Measurements from ENCODE around the gene SCNN1A. TPM values are rescaled to one million over a fixed set of nuclear protein-coding genes. Genes with fewer than 3 reads are reported as not detected.
A peak's percentile ranks its signal among the peaks of the same experiment; 100 is the strongest.

Gene SCNN1A
- total and polyA plus RNA-seq, 3 experiments from 2014 or later, result 0.49 to 0.93 (median 0.77) TPM

GRCh38 chr12:6318440-6318879 lies 56.9 kb downstream of the SCNN1A start:
- ChIA-PET CTCF (interaction anchor here (1.5 to 2.5 kb wide), 3 partner anchors 12 to 49 kb away, joined by 3 to 9 read pairs (median 7); no protein-coding TSS in a partner anchor), POLR2A (no interaction called here)

GRCh38 chr12:6317693-6318439 lies 57.5 kb downstream of the SCNN1A start:
- Mint-ChIP-seq H3K4me3 (peak overlapping the region in 5 of 7 donors; percentile 20 to 73 (median 48)), H3K9me3 (no peaks in the 10 kb centered on the region), H3K36me3 (no peaks in the 10 kb centered on the region), H3K27ac (peak overlapping the region in 4 of 8 donors; percentile 28 to 93 (median 63)), H3K27me3 (no peaks in the 10 kb centered on the region), H3K4me1 (peaks cover 24 to 31% (median 26%) of the 10 kb centered on the region in 3 donors)
- Histone ChIP-seq H3K4me3 (ENCODE audit: low read length) (no peak overlapping the region), H3K27me3 (ENCODE audit: insufficient read depth, low read length, poor library complexity, severe bottlenecking) (no peaks in the 10 kb centered on the region), H3K36me3 (ENCODE audit: insufficient read depth, low read length) (no peaks in the 10 kb centered on the region), H3K27ac (ENCODE audit: low read depth, low read length) (no peak overlapping the region), H3K9me3 (ENCODE audit: low read length) (no peaks in the 10 kb centered on the region), H3K4me1 (ENCODE audit: insufficient read depth, low read length) (peaks cover 22% of the 10 kb centered on the region)
- CTCF ChIA-PET, result interaction anchor here (1.5 kb wide), 1 partner anchor 12 kb away, joined by 3 read pairs; no protein-coding TSS in a partner anchor
- DNase-seq, result no peak
- POLR2A ChIA-PET, result no interaction called here

More at GRCh38 chr12:6318440-6318879, 56.9 kb downstream of the SCNN1A start:
- Histone ChIP-seq H3K4me3 (ENCODE audit: low read length) (no peak overlapping the region), H3K27me3 (ENCODE audit: insufficient read depth, low read length, poor library complexity, severe bottlenecking) (no peaks in the 10 kb centered on the region), H3K9me3 (ENCODE audit: low read length) (no peaks in the 10 kb centered on the region), H3K4me1 (ENCODE audit: insufficient read depth, low read length) (peaks cover 28% of the 10 kb centered on the region), H3K36me3 (ENCODE audit: insufficient read depth, low read length) (no peaks in the 10 kb centered on the region), H3K27ac (ENCODE audit: low read depth, low read length) (no peak overlapping the region)
- peak overlapping the region in 6 of 8 donors; percentile 23 to 93 (median 63) for H3K27ac Mint-ChIP-seq
- H3K4me1 Mint-ChIP-seq, result peaks cover 30 to 37% (median 32%) of the 10 kb centered on the region in 3 donors
- peak overlapping the region in 4 of 7 donors; percentile 20 to 48 (median 45) for H3K4me3 Mint-ChIP-seq
- H3K36me3 Mint-ChIP-seq, result no peaks in the 10 kb centered on the region
- H3K27me3 Mint-ChIP-seq, result no peaks in the 10 kb centered on the region
- DNase-seq, result no peak
- H3K9me3 Mint-ChIP-seq, result no peaks in the 10 kb centered on the region

DNA sequence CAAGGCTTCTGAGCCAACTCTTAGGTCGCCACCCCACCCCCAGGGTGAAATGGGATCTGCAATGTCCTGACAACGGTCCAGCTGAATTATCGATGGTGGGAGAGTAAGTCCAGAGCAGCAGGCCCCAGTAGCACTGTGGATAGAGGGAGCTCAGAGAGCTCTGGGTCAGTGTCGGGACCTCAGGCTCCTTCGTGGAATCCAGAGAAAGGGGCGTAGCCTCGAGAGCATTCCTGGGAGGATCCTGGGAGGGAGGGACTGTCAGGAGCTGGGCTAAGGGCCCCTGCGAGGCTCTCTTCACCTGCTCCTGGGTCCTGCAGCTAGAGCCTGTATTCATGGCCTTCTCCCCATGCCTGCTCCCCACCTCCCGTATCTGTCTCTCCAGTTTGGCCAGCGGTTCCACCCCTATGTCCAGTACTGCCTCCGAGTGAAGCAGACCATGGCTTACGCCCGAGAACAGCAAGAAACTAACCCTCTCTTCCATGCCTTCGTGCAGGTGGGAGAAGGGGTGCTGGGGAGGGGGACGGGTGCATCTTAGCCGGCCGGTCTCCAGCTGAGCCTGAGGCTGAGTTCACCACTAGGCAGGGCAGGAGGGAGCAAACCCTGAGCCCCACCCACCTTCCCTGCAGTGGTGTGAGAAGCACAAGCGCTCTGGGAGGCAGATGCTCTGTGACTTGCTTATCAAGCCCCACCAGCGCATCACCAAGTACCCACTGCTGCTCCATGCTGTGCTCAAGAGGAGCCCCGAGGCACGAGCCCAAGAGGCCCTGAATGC lies 58.3 kb downstream of the SCNN1A start:
- H3K4me1 ChIP-seq (ENCODE audit: insufficient read depth, low read length), result peaks cover 16% of the 10 kb centered on the region
- H3K27ac Mint-ChIP-seq, result no peak overlapping the region
- no peaks in the 10 kb centered on the region for H3K27me3 ChIP-seq (ENCODE audit: insufficient read depth, low read length, poor library complexity, severe bottlenecking)
- no peaks in the 10 kb centered on the region for H3K9me3 Mint-ChIP-seq
- H3K27ac ChIP-seq (ENCODE audit: low read depth, low read length), result no peak overlapping the region
- peaks cover 16 to 24% (median 19%) of the 10 kb centered on the region in 3 donors for H3K4me1 Mint-ChIP-seq
- H3K36me3 Mint-ChIP-seq, result no peaks in the 10 kb centered on the region
- POLR2A ChIA-PET, result no interaction called here
- H3K27me3 Mint-ChIP-seq, result no peaks in the 10 kb centered on the region
- H3K36me3 ChIP-seq (ENCODE audit: insufficient read depth, low read length), result no peaks in the 10 kb centered on the region
- H3K9me3 ChIP-seq (ENCODE audit: low read length), result no peaks in the 10 kb centered on the region
- DNase-seq, result peak in 1 of 5 donors; percentile 42
- H3K4me3 ChIP-seq (ENCODE audit: low read length), result no peak overlapping the region
- CTCF ChIA-PET, result no interaction called here
- peak overlapping the region in 2 of 7 donors; percentile 18 to 45 for H3K4me3 Mint-ChIP-seq

DNA sequence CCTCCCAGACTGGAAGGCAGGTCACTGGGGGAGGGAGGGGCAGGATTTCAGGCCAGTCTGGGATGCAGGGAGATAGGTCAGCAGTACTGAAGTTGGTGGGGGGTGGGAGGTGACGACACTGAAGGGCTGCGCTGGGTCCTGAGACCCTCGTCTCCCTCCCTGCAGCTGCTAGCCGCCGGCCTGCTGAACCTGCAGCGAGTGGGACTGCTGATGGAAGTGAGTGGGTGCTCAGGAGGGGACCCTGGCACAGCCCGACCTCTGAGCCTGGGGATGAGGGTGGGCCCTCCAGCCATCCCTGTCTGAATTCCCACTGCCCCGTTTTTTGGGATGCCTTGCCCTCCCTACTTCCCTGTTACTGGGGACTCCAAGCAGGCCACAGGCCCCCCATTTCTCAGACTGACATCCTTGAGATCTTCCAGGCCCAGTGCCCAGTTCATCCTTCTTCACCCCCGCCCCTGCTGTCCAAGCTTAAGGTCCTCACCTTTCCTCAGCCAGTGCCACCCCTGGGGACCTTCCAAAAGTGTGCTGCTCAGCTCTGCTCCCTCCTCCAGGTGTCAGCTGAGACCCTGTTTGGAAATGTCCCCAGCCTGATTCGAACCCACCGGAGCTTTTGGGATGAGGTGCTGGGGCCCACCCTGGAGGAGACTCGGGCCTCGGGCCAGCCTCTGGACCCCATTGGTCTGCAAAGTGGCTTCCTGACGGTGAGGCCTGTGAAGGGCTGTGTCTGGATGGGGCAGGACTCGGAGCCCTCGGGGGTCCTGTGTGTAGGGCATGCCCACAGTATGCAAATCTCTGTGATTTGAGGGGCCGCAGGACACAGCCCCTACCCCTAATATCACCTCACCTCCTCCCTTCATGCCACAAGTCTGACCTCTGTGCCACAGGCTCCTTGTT lies 59.4 kb downstream of the SCNN1A start:
- Mint-ChIP-seq H3K27ac (peak overlapping the region in 1 of 8 donors; percentile 22), H3K4me3 (no peak overlapping the region), H3K4me1 (peaks cover 13 to 20% (median 14%) of the 10 kb centered on the region in 3 donors), H3K36me3 (no peaks in the 10 kb centered on the region), H3K27me3 (peaks cover 0 to 3% of the 10 kb centered on the region in 2 donors), H3K9me3 (no peaks in the 10 kb centered on the region)
- Histone ChIP-seq H3K9me3 (ENCODE audit: low read length) (no peaks in the 10 kb centered on the region), H3K4me1 (ENCODE audit: insufficient read depth, low read length) (peaks cover 13% of the 10 kb centered on the region), H3K27me3 (ENCODE audit: insufficient read depth, low read length, poor library complexity, severe bottlenecking) (peaks cover 5% of the 10 kb centered on the region), H3K36me3 (ENCODE audit: insufficient read depth, low read length) (no peaks in the 10 kb centered on the region), H3K4me3 (ENCODE audit: low read length) (no peak overlapping the region), H3K27ac (ENCODE audit: low read depth, low read length) (no peak overlapping the region)
- ChIA-PET CTCF (interaction anchor here (0.7 to 1.4 kb wide), 3 partner anchors 10 to 31 kb away, joined by 3 read pairs; no protein-coding TSS in a partner anchor), POLR2A (no interaction called here)
- no peak for DNase-seq

- Histone ChIP-seq H3K27me3 (ENCODE audit: insufficient read depth, low read length, poor library complexity, severe bottlenecking) (peaks cover 7% of the 10 kb centered on the region), H3K36me3 (ENCODE audit: insufficient read depth, low read length) (no peaks in the 10 kb centered on the region), H3K27ac (ENCODE audit: low read depth, low read length) (no peak overlapping the region), H3K4me3 (ENCODE audit: low read length) (no peak overlapping the region), H3K9me3 (ENCODE audit: low read length) (no peaks in the 10 kb centered on the region), H3K4me1 (ENCODE audit: insufficient read depth, low read length) (peaks cover 13% of the 10 kb centered on the region)
- H3K36me3 Mint-ChIP-seq, result no peaks in the 10 kb centered on the region
- ChIA-PET POLR2A (no interaction called here), CTCF (interaction anchor here (0.7 to 1.7 kb wide), 4 partner anchors 8 to 31 kb away, joined by 3 to 6 read pairs (median 3); no protein-coding TSS in a partner anchor)
- peaks cover 13 to 20% (median 14%) of the 10 kb centered on the region in 3 donors for H3K4me1 Mint-ChIP-seq
- H3K9me3 Mint-ChIP-seq, result no peaks in the 10 kb centered on the region
- H3K27ac Mint-ChIP-seq, result peak overlapping the region in 1 of 8 donors; percentile 92
- no peak for DNase-seq
- H3K4me3 Mint-ChIP-seq, result no peak overlapping the region
- H3K27me3 Mint-ChIP-seq, result peaks cover 0 to 6% of the 10 kb centered on the region in 2 donors
Observed at GRCh38 chr12:6315184-6315583, 60.2 kb downstream of the SCNN1A start.

GRCh38 chr12:6314776-6315175 lies 60.6 kb downstream of the SCNN1A start:
- H3K36me3 Mint-ChIP-seq, result no peaks in the 10 kb centered on the region
- peaks cover 13 to 17% (median 14%) of the 10 kb centered on the region in 3 donors for H3K4me1 Mint-ChIP-seq
- CTCF ChIA-PET, result interaction anchor here (0.9 to 1.7 kb wide), 3 partner anchors 8 to 30 kb away, joined by 3 to 6 read pairs (median 3); no protein-coding TSS in a partner anchor
- no peak for DNase-seq
- Histone ChIP-seq H3K27me3 (ENCODE audit: insufficient read depth, low read length, poor library complexity, severe bottlenecking) (peaks cover 11% of the 10 kb centered on the region), H3K4me1 (ENCODE audit: insufficient read depth, low read length) (peaks cover 13% of the 10 kb centered on the region), H3K9me3 (ENCODE audit: low read length) (no peaks in the 10 kb centered on the region), H3K36me3 (ENCODE audit: insufficient read depth, low read length) (no peaks in the 10 kb centered on the region), H3K27ac (ENCODE audit: low read depth, low read length) (no peak overlapping the region), H3K4me3 (ENCODE audit: low read length) (no peak overlapping the region)
- H3K9me3 Mint-ChIP-seq, result no peaks in the 10 kb centered on the region
- H3K27me3 Mint-ChIP-seq, result peaks cover 0 to 6% of the 10 kb centered on the region in 2 donors
- no peak overlapping the region for H3K4me3 Mint-ChIP-seq
- H3K27ac Mint-ChIP-seq, result peak overlapping the region in 2 of 8 donors; percentile 51 to 70
- POLR2A ChIA-PET, result no interaction called here

GRCh38 chr12:6313326-6313940 lies 61.9 kb downstream of the SCNN1A start:
- Mint-ChIP-seq H3K36me3 (peaks cover 0 to 3% (median 0%) of the 10 kb centered on the region in 3 donors), H3K27me3 (peaks cover 8 to 11% of the 10 kb centered on the region in 2 donors), H3K27ac (no peak overlapping the region), H3K4me1 (peaks cover 9 to 10% (median 10%) of the 10 kb centered on the region in 3 donors), H3K4me3 (no peak overlapping the region), H3K9me3 (no peaks in the 10 kb centered on the region)
- Histone ChIP-seq H3K27me3 (ENCODE audit: insufficient read depth, low read length, poor library complexity, severe bottlenecking) (peaks cover 14% of the 10 kb centered on the region), H3K27ac (ENCODE audit: low read depth, low read length) (no peak overlapping the region), H3K4me3 (ENCODE audit: low read length) (no peak overlapping the region), H3K36me3 (ENCODE audit: insufficient read depth, low read length) (no peaks in the 10 kb centered on the region), H3K4me1 (ENCODE audit: insufficient read depth, low read length) (peaks cover 7% of the 10 kb centered on the region), H3K9me3 (ENCODE audit: low read length) (no peaks in the 10 kb centered on the region)
- no peak for DNase-seq
- CTCF ChIA-PET, result interaction anchor here (0.9 kb wide), 1 partner anchor 10 kb away, joined by 3 read pairs; no protein-coding TSS in a partner anchor
- POLR2A ChIA-PET, result no interaction called here
